ENCODE data around the gene KIDINS220. TPM values are rescaled to one million over a fixed set of nuclear protein-coding genes. Genes with fewer than 3 reads are reported as not detected.

Gene KIDINS220
- total and polyA plus RNA-seq, 2 of the 13 experiments (the other 11 are each of a cell fraction or from before 2014, with no cell fraction given): 25.2 to 32.3 TPM

GRCh38 chr2:8840475-8841091, 3.2 kb upstream of the KIDINS220 start (continued):
- TF ChIP-seq ZFP91 (CRISPR knock-in tag; IDR thresholded peaks at IDR 0.05; ENCODE audit: borderline replicate concordance) (no peak; the same call in 1 of the 2 replicates), GABPA (IDR thresholded peaks at IDR 0.05; ENCODE audit: low read depth, low read length) (no peak), GABPA (CRISPR knock-in tag; IDR thresholded peaks at IDR 0.05; ENCODE audit: low read depth) (peak; percentile 69), ZNF615 (CRISPR knock-in tag; IDR thresholded peaks at IDR 0.05; ENCODE audit: borderline replicate concordance) (no peak; the same call in 1 of the 2 replicates), ZSCAN25 (CRISPR knock-in tag; IDR thresholded peaks at IDR 0.05) (no peak), ZNF446 (CRISPR knock-in tag; IDR thresholded peaks at IDR 0.05) (no peak), ZFP36L2 (CRISPR knock-in tag; IDR thresholded peaks at IDR 0.05) (no peak), ZFAT (CRISPR knock-in tag; conservative IDR thresholded peaks at IDR 0.05) (no peak), ZNF749 (CRISPR knock-in tag; IDR thresholded peaks at IDR 0.05; ENCODE audit: borderline replicate concordance) (no peak), ZNF619 (CRISPR knock-in tag; IDR thresholded peaks at IDR 0.05) (no peak), ZKSCAN5 (CRISPR knock-in tag; IDR thresholded peaks at IDR 0.05) (peak; percentile 77; the same call in 1 of the 2 replicates), ZFP37 (CRISPR knock-in tag; IDR thresholded peaks at IDR 0.05; ENCODE audit: borderline replicate concordance) (0 out of 2 replicates have a peak, but pooled peaks have one; percentile 67), HOXA3 (CRISPR knock-in tag; IDR thresholded peaks at IDR 0.05) (peak; percentile 68), NBN (conservative IDR thresholded peaks at IDR 0.05) (no peak), ZNF557 (CRISPR knock-in tag; IDR thresholded peaks at IDR 0.05) (peak; percentile 88; the same call in 1 of the 2 replicates), RBAK (CRISPR knock-in tag; IDR thresholded peaks at IDR 0.05) (no peak), EZH2 (conservative IDR thresholded peaks at IDR 0.05; ENCODE audit: low read depth, low read length) (no peak), SNAPC5 (CRISPR knock-in tag; IDR thresholded peaks at IDR 0.05; ENCODE audit: borderline replicate concordance) (no peak), IKZF4 (CRISPR knock-in tag; IDR thresholded peaks at IDR 0.05; ENCODE audit: borderline replicate concordance, low read depth, not compliant biosample characterization) (no peak), RCOR2 (CRISPR knock-in tag; IDR thresholded peaks at IDR 0.05) (peak; percentile 82), ZNF878 (CRISPR knock-in tag; IDR thresholded peaks at IDR 0.05) (peak; percentile 75; the same call in 1 of the 2 replicates), GZF1 (CRISPR knock-in tag; IDR thresholded peaks at IDR 0.05) (no peak), ZNF556 (CRISPR knock-in tag; IDR thresholded peaks at IDR 0.05; ENCODE audit: borderline replicate concordance) (no peak), NCOA2 (CRISPR knock-in tag; IDR thresholded peaks at IDR 0.05) (peak; percentile 83), GTF3A (CRISPR knock-in tag; conservative IDR thresholded peaks at IDR 0.05) (no peak)
- TF ChIP-seq, protein P1, sequence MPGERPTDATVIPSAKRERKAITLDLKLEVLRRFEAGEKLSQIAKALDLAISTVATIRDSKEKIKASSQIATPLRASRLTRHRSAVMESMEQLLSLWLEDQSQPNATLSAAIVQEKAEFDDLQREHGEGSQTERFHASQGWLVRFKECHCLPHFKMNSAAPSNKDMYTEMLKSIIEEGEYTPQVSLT (CRISPR knock-in tag; IDR thresholded peaks at IDR 0.05; ENCODE audit: borderline replicate concordance, low read depth): no peak
- TF ChIP-seq, protein P2, sequence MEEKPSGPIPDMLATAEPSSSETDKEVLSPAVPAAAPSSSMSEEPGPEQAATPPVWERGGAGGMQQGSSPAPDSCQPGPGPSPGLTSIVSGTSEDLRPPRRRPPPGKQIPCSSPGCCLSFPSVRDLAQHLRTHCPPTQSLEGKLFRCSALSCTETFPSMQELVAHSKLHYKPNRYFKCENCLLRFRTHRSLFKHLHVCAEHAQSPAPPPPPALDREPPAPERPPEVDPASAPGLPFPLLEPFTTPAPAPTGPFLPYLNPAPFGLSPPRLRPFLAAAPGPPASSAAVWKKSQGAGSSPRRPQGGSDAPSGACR (CRISPR knock-in tag; IDR thresholded peaks at IDR 0.05): no peak

Measured in HepG2 (cell line).